Activated B cell treated with CpG ODN at 0.5 μM for 24 hours (primary cell): Measurements from ENCODE around the gene TYMP. TPM values are rescaled to one million over a fixed set of nuclear protein-coding genes. Genes with fewer than 3 reads are reported as not detected.

Experiments
- ATAC-seq: fragments of 200-7000 bp; cut with Tn5 transposase; one replicate; pipeline ENCODE4 v1.10.0; 2021; ENCODE audit warnings: low read depth, mild to moderate bottlenecking, moderate library complexity
- CTCF ChIA-PET: fragments of 350-600 bp; sonication (Branson Sonifier 250); formaldehyde crosslinking; loops from one replicate; lab custom pipeline; 2021; ENCODE audit warnings: antibody characterized with exemption; lab: Charles Lee
- POLR2A ChIA-PET: fragments of 350-600 bp; sonication (Branson Sonifier 250); formaldehyde crosslinking; loops from one replicate; lab custom pipeline; 2021; ENCODE audit warnings: antibody characterized with exemption; lab: Charles Lee
- DNase-seq: peaks from one replicate; pipeline ENCODE4 v3.0.0; 2022
- H3K27ac Mint-ChIP-seq: one replicate; pipeline ENCODE4 v1.8.0; 2020; ENCODE audit warnings: mixed read lengths
- H3K27me3 Mint-ChIP-seq: one replicate; pipeline ENCODE4 v1.8.0; 2021; ENCODE audit warnings: mixed read lengths
- H3K36me3 Mint-ChIP-seq: one replicate; pipeline ENCODE4 v1.8.0; 2021; ENCODE audit warnings: low read depth, mixed read lengths
- H3K4me1 Mint-ChIP-seq: one replicate; pipeline ENCODE4 v1.8.0; 2021; ENCODE audit warnings: mixed read lengths
- H3K4me3 Mint-ChIP-seq: one replicate; pipeline ENCODE4 v1.8.0; 2020; ENCODE audit warnings: mild to moderate bottlenecking, mixed read lengths
- H3K9me3 Mint-ChIP-seq: one replicate; pipeline ENCODE4 v1.8.0; 2020; ENCODE audit warnings: mixed read lengths
- intact Hi-C: fragments of 100-400 bp; cut with micrococcal nuclease; formaldehyde crosslinking; loops from one replicate; pipeline ENCODE4 v1.15.1; 2024
- total RNA-seq: library from RNA; stranded (reverse); gene quantifications from 2 replicates; pipeline ENCODE4 v1.2.3, GENCODE V29; 2022
- TF ChIP-seq, protein P1 (sequence below): fragments of 200-600 bp; IDR thresholded peaks from one replicate; pipeline ENCODE4 v1.8.0; 2022; ENCODE audit warnings: antibody characterized with exemption, mild to moderate bottlenecking

Gene TYMP, protein sequence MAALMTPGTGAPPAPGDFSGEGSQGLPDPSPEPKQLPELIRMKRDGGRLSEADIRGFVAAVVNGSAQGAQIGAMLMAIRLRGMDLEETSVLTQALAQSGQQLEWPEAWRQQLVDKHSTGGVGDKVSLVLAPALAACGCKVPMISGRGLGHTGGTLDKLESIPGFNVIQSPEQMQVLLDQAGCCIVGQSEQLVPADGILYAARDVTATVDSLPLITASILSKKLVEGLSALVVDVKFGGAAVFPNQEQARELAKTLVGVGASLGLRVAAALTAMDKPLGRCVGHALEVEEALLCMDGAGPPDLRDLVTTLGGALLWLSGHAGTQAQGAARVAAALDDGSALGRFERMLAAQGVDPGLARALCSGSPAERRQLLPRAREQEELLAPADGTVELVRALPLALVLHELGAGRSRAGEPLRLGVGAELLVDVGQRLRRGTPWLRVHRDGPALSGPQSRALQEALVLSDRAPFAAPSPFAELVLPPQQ
- total RNA-seq = 91.8 and 92.9 TPM in 2 replicates

DNA sequence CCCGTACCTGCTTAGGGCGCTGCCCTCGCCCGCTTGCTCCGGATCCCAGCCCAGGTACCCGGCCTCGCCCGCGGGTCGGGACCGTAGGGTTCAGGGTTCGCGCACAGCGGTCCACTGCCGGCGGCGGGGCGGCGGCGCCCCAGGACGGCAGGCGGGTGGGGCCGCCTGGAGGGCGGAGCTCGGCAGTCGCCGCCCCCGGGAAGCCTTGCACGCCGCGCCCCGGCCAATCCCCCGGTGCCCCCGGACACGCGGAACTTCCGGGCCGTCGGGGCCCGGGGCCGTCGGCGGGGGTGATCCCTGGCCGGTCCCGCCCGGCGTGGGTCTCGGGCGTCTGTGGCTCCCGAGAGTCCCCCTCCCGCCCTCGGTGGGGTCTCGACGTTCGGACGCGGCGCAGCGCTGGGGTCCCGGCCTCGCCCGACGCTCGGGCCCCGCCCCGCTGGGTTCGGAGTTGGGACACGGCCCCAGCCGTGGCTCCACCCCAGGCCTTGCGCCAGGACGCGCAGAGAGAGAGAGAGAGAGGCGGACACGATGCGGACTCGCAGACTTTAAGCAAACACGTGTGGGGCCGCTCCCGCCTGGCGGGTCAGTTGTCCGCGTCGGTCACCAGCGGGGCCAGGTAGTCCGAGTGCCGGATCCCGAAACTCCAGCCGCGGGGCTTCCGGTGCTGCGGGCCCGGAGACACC is at the start of gene TYMP:
Gene TYMP (minus strand): TSS at position 116 of the 683 bp plus-strand sequence. CDS start 303 bp downstream, outside the sequence.
- intact Hi-C loops = loop anchor here (2.0 to 5.0 kb wide), 3 partner anchors 55 to 603 kb away; partner anchors contain the start of gene SBF1
- Mint-ChIP-seq H3K4me3 (peak within 1 kb of the TSS; percentile 92), H3K27me3 (no peaks in the 10 kb centered on the region), H3K4me1 (peaks cover 52% of the 10 kb centered on the region), H3K9me3 (no peaks in the 10 kb centered on the region), H3K36me3 (peaks cover 12% of the 10 kb centered on the region), H3K27ac (peak within 1 kb of the TSS; percentile 99)
- TF ChIP-seq, protein P1, sequence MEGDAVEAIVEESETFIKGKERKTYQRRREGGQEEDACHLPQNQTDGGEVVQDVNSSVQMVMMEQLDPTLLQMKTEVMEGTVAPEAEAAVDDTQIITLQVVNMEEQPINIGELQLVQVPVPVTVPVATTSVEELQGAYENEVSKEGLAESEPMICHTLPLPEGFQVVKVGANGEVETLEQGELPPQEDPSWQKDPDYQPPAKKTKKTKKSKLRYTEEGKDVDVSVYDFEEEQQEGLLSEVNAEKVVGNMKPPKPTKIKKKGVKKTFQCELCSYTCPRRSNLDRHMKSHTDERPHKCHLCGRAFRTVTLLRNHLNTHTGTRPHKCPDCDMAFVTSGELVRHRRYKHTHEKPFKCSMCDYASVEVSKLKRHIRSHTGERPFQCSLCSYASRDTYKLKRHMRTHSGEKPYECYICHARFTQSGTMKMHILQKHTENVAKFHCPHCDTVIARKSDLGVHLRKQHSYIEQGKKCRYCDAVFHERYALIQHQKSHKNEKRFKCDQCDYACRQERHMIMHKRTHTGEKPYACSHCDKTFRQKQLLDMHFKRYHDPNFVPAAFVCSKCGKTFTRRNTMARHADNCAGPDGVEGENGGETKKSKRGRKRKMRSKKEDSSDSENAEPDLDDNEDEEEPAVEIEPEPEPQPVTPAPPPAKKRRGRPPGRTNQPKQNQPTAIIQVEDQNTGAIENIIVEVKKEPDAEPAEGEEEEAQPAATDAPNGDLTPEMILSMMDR = no peak
- ATAC-seq (peak; percentile 25), DNase-seq (peak; percentile 83)
- ChIA-PET POLR2A (interaction anchor here (0.5 to 13.6 kb wide), 13 partner anchors 15 to 339 kb away, joined by 3 to 946 read pairs (median 5); partner anchors contain the start of genes ARSA, CHKB, KLHDC7B and LMF2), CTCF (interaction anchor here (0.7 to 0.9 kb wide), 2 partner anchors 9 to 91 kb away, joined by 4 read pairs; no protein-coding TSS in a partner anchor)

DNA sequence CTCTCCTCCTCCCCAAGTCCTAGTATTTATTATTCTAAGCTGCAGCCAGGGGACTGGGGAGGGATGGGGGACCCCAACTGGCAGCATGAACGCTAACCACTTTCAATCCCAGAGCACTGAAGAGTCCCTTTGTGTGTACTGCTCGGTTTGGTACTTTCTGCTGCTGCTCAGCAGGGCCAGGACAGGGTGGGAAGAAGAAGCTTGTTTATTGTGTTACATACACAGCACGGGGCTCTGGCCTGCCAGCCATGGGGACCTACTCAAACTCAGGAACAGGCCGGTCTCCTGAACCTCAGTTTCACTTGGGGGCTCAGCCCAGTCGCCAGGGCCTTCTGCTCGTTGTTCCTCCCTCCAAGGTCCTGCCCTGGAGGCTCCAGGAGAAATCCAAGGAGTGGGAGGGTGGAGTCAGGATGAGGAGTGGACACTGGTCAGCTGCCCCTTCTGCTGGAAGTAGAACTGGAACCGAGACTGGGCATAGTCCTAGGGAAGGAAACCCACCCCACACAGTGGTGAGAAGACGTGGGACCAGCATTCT is 49.0 kb upstream of the TYMP start:
- intact Hi-C loops = no loop called here
- Mint-ChIP-seq H3K27me3 (no peaks in the 10 kb centered on the region), H3K36me3 (peaks cover 16% of the 10 kb centered on the region), H3K4me3 (no peak overlapping the region), H3K9me3 (no peaks in the 10 kb centered on the region), H3K4me1 (peaks cover 28% of the 10 kb centered on the region), H3K27ac (no peak overlapping the region)
- ChIA-PET POLR2A (interaction anchor here (0.6 to 2.2 kb wide), 5 partner anchors 16 to 79 kb away, joined by 3 to 10 read pairs (median 3); partner anchors contain the start of gene SYCE3), CTCF (interaction anchor here (1.5 kb wide), 1 partner anchor 53 kb away, joined by 4 read pairs; the partner anchor contains the start of gene SCO2)
- TF ChIP-seq, protein P1 = no peak
- ATAC-seq (no peak), DNase-seq (no peak)

DNA sequence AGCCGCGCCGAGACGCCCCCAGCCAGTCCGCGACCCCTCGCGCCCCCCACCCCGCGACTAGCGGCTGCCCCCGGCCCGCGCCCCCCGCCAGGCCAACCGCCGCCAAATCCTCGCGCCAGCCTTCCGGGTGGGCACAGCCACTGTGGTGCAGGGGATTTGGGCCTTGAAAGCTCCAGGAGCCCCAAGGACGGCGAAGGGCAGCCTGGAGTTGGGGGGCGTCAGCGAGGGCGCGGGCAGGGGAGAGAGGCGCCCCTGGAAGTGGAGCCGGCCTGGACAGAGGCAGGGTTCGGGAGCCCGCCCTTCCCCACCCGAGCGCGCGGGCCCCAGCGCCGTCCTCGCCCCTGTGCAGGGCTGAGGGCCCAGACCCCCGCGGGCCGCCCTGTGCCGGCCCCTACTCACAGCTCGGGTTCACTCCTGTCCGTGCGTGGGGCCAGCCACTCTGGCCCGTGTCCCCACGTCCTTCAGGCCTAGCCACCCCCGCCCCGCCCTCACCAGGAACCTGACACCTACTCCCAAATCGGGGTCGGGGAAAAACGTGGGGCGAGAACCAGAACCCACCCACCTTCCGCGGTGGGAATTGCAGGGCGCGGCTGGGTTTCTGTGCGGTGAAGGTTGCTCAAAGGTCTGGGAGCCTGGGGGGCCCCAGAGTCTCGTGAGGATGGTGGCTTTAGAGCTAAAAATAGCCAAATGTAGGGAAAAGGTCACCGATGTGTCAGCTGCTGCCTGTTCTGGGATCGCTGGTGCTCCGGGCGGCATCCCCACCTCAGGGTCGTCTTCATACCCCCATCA is 48.4 kb upstream of the TYMP start, which contains the start of gene CPT1B:
Gene CPT1B (minus strand): TSS at position 441 of the 789 bp plus-strand sequence. CDS start 512 bp downstream, outside the sequence.
- Mint-ChIP-seq H3K27me3 (no peaks in the 10 kb centered on the region), H3K36me3 (peaks cover 16% of the 10 kb centered on the region), H3K4me3 (no peak within 1 kb of the TSS), H3K27ac (no peak within 1 kb of the TSS), H3K9me3 (no peaks in the 10 kb centered on the region), H3K4me1 (peaks cover 21% of the 10 kb centered on the region)
- ChIA-PET CTCF (interaction anchor here (1.5 kb wide), 1 partner anchor 52 kb away, joined by 4 read pairs; the partner anchor contains the start of gene SCO2), POLR2A (interaction anchor here (0.6 to 2.2 kb wide), 5 partner anchors 15 to 78 kb away, joined by 3 to 10 read pairs (median 3); partner anchors contain the start of gene SYCE3)
- ATAC-seq (no peak), DNase-seq (no peak)
- intact Hi-C loops = no loop called here
- TF ChIP-seq, protein P1 = no peak

DNA sequence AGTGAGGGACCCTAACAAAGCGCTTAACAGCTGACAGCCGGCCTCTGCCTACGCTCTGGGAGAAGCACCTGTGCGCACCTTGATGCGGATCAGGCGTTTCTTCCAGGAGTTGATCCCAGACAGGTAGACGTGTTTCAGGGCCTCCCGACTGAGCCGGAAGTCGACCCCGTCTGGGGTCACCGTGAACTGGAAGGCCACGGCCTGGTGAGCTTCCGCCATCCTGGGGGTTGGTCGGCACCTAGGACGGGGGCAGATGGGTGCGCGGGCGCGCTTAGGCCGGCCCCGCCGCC is 47.8 kb upstream of the TYMP start:
- CTCF ChIA-PET = no interaction called here

More for the DNA sequence above, 47.8 kb upstream of the TYMP start:
- Mint-ChIP-seq H3K9me3 (no peaks in the 10 kb centered on the region), H3K36me3 (peaks cover 14% of the 10 kb centered on the region), H3K27ac (no peak overlapping the region), H3K27me3 (no peaks in the 10 kb centered on the region), H3K4me1 (peaks cover 18% of the 10 kb centered on the region), H3K4me3 (no peak overlapping the region)
- POLR2A ChIA-PET = interaction anchor here (0.9 to 2.2 kb wide), 5 partner anchors 12 to 46 kb away, joined by 3 to 10 read pairs (median 3); partner anchors contain the start of gene SYCE3
- TF ChIP-seq, protein P1 = no peak
- DNase-seq = no peak
- no peak for ATAC-seq
- intact Hi-C loops = no loop called here
